Fibroblast of villous mesenchyme (primary cell): ENCODE results near the gene CYB5R3. TPM values are rescaled to one million over a fixed set of nuclear protein-coding genes. Genes with fewer than 3 reads are reported as not detected.

Experiments used
- DNase-seq: peaks from one replicate; pipeline ENCODE4 v3.0.0-alpha.2; 2010; ENCODE audit warnings: low read depth
- H3K4me3 ChIP-seq: 2 replicates; pipeline ENCODE4 v1.5.1; 2011; ENCODE audit warnings: low read depth, mild to moderate bottlenecking, low read length
- CTCF ChIP-seq: IDR thresholded peaks from 2 replicates; pipeline ENCODE4 v1.5.1; 2012; ENCODE audit warnings: low read depth, mild to moderate bottlenecking, low read length; ENCODE audit not compliant: insufficient read depth
- total RNA-seq: library from RNA; depleted of rRNA; stranded (reverse); fragments of >200 nt; gene quantifications from 2 replicates; pipeline ENCODE4 v1.2.3, GENCODE V29; 2012

The CYB5R3 gene
- total RNA-seq, 1 donor = 57.9 TPM

DNA sequence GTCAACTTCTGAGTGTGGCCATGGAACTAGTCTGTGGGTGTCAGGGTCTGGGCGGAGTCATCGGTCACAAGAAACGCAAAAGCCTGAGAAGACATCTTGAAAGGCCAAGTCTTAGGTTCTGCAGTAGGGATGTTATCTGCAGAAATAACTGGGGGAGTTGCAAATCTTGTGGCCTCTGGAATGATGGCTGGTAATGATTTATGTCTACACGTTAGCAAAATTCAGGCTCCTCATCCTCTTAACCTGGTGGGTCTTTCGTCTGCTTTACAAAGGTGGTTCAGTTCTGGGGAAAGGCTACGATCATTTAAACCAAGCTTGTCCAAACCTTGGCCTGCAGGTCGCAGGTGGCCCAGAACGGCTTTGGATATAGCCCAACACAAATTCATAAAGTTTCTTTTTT lies 7.4 kb upstream of the CYB5R3 start:
- no peak for DNase-seq
- TF ChIP-seq CTCF = no peak
- H3K4me3 ChIP-seq = no peak overlapping the region

GRCh38 chr22:42655693-42656092 lies 6.5 kb upstream of the CYB5R3 start:
- DNase-seq = no peak
- no peak overlapping the region for H3K4me3 ChIP-seq
- no peak for TF ChIP-seq CTCF

- no peak for TF ChIP-seq CTCF
- DNase-seq = no peak
- no peak overlapping the region for H3K4me3 ChIP-seq
These were observed 5.4 kb upstream of the CYB5R3 start for GRCh38 chr22:42654436-42655073.

- no peak for DNase-seq
- no peak overlapping the region for H3K4me3 ChIP-seq
- no peak for TF ChIP-seq CTCF
These were observed 4.8 kb upstream of the CYB5R3 start for GRCh38 chr22:42653999-42654398.

DNA sequence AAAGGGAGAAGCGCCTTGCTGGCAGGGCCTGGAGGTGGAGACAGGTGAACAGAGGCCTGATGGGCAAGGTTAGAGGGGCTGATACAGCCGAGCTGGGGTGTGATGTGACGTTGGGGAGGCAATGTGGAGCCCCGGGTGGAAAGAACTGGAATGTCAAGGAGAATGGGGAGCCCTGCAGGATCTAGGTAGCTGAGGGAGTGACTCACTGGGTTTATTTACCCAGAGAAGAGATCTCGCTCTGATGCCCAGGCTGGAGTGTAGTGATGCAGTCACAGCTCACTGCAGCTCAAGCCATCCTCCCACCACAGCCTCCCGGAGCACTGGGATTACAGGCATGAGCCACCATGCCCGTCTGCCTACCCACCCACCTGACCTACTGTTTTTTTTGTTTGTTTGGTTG lies 1.9 kb upstream of the CYB5R3 start:
- no peak overlapping the region for H3K4me3 ChIP-seq
- no peak for TF ChIP-seq CTCF
- DNase-seq = no peak

DNA sequence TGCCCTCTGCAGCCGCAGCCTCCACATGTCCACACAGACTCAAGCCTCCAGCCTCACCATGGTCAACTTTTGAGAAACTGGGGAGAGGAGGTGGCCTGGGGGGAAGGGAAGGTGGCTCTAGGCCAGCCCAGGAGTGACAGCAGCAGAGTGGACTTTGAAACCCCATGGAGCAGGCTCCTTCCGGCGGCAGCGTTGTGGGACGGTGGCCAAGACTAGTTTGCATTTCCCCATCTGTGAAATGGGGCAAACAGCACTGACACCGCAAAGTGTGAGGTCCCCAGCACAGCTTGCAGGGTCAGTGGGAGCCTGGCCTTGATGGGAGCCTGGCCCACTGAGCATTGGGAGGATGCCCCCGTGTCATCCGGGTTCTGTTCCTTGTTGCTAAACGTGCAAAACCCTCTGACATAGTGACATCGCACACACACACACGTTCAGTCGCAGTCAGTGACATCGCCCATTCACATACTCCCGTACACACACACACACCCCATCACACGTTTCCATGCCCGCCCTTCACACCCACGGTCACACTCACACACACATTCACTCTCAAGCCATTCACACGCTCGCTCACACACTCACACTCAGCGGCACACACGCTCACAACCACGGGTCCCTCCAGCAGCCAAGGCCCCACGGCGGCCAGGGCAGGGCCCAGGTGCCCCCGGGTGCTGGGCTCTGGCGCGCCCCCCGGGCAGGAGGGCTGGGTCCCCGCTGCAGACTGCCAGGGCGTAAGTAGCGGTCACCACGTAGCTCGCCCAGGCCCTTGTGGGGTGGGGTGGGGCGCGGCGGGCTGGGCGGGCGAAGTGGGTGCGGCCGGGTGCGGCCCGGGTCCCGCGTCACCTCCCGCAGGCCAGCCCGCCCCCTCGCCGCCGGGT lies 585 bp downstream of the CYB5R3 start:
- no peak for TF ChIP-seq CTCF
- H3K4me3 ChIP-seq = peak overlapping the region; percentile 93
- DNase-seq = peak; percentile 67
